ENCODE measurements around the gene METTL9.

DNA sequence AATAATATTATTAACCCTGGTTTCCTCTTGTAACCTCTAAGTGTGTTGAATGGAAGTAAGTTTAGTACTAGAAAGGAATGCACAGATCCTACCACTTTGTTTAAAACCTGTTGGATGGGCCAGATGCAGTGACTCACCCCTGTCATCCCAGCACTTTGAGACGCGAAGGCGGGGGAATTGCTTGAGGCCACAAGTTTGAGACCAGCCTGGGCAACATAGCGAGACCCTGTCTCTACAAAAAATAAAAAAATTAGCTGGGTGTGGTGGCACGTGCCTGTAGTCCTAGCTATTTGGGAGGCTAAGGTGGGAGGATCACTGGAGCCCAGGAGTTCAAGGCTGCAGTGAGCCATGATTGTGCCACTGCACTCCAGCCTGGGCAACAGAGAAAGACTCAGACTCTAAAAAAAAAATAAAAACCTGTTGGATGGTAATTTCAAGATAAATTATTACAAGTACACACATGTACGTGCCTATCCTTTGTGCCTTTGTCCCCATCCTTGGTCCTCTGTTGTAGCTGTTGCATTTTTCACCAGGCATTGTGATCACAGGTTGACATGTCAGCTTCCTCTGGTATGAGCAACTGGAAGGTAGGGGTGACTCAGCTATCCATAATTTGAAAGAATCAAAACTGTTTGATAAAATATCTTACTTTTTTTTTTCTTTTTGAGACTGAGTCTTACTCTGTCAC, 30.7 kb upstream of the METTL9 start:
- TF ChIP-seq ARID2 (IDR thresholded peaks at IDR 0.05): no peak
- no peak for TF ChIP-seq ZNF354B (CRISPR knock-in tag; IDR thresholded peaks at IDR 0.05)
- no peak for TF ChIP-seq NCOR1 (IDR thresholded peaks at IDR 0.05)
- no peak for TF ChIP-seq PTBP1 (IDR thresholded peaks at IDR 0.05; ENCODE audit: low read depth, low read length)
- TF ChIP-seq DPF2 (IDR thresholded peaks at IDR 0.05): no peak
- TF ChIP-seq TCFL5 (CRISPR knock-in tag; conservative IDR thresholded peaks at IDR 0.05): no peak
- no peak for TF ChIP-seq ZKSCAN8 (CRISPR knock-in tag; IDR thresholded peaks at IDR 0.05)
- TF ChIP-seq SMAD4 (CRISPR knock-in tag; conservative IDR thresholded peaks at IDR 0.05): no peak
- no peak for TF ChIP-seq SRF (CRISPR knock-in tag; IDR thresholded peaks at IDR 0.05)
- TF ChIP-seq PRPF4 (IDR thresholded peaks at IDR 0.05; ENCODE audit: insufficient read depth, low read depth, low read length, poor library complexity, severe bottlenecking): no peak
- TF ChIP-seq, protein P1, sequence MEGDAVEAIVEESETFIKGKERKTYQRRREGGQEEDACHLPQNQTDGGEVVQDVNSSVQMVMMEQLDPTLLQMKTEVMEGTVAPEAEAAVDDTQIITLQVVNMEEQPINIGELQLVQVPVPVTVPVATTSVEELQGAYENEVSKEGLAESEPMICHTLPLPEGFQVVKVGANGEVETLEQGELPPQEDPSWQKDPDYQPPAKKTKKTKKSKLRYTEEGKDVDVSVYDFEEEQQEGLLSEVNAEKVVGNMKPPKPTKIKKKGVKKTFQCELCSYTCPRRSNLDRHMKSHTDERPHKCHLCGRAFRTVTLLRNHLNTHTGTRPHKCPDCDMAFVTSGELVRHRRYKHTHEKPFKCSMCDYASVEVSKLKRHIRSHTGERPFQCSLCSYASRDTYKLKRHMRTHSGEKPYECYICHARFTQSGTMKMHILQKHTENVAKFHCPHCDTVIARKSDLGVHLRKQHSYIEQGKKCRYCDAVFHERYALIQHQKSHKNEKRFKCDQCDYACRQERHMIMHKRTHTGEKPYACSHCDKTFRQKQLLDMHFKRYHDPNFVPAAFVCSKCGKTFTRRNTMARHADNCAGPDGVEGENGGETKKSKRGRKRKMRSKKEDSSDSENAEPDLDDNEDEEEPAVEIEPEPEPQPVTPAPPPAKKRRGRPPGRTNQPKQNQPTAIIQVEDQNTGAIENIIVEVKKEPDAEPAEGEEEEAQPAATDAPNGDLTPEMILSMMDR (IDR thresholded peaks at IDR 0.05 in 2 of 3, conservative IDR thresholded peaks at IDR 0.05 in 1 of 3; ENCODE audit: insufficient read depth in 2 of 3, low read depth in 1 of 3, low read length in 3 of 3): no peak
- TF ChIP-seq ZFP36 (IDR thresholded peaks at IDR 0.05; ENCODE audit: low read depth, low read length, partially characterized antibody): no peak
- TF ChIP-seq HDGF (IDR thresholded peaks at IDR 0.05): no peak

Data from K562 (cell line).